ENCODE data around the gene CHIC2.
"Not testable (repeated sequence)": the region's sequence is repeated elsewhere in the genome, so short reads cannot be mapped to it uniquely, and the experiment has no call there.

CHIC2 gene

DNA sequence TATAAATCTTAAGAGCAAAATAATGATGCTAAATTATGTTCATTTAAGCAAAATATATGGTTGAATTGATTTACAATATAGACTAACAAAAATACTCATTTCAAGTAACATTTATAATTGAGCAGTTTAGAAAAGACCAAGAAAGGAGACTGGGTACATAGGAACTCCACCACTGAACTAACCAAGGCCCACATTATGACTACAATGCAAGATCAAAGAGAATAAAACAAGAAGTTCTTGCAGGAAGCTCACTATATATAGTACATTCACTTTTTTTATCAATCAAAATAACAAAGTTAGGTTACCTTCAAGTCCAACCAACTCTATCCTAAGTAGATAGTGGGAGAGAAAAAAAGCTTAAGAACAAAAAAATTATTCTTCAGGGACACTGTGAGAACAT, 8.0 kb downstream of the CHIC2 start:
- no peak for DNase-seq

DNA sequence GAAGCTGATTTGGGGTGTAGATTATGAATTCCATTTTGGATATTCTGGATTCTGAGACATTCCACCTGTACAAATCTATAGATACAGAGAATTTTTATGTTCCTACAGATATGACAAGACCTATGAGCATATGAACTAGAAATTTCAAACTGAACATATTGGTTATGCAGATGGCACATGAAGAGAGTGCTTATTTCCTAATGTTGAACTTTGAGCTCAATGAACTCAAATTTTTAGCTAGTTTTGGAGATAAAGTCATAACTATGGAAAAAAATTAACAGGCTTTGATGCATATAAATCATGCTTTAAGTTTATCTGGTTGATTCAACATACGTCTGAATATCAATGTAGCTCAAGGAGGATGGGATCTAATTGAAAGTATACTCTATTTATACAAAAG, 8.9 kb downstream of the CHIC2 start:
- DNase-seq = no peak

DNA sequence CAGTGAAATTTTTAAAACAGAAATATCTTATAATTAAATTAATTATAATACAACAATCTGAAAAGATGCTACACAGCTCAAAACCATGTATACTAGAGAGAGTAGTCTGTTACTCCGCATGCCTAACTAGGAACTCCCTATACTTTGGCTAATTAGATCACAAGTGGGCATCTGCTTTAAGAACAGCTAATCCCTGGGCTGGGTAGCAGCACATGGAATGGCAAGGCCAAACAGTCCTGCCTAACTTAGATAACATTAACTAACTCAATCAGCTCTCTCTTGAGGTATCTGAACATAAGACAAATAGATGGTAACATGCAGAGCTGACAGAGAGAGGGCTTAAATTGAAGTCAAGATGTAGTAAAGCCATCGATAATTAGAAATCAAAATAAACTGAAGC, 9.9 kb downstream of the CHIC2 start:
- DNase-seq = no peak

DNA sequence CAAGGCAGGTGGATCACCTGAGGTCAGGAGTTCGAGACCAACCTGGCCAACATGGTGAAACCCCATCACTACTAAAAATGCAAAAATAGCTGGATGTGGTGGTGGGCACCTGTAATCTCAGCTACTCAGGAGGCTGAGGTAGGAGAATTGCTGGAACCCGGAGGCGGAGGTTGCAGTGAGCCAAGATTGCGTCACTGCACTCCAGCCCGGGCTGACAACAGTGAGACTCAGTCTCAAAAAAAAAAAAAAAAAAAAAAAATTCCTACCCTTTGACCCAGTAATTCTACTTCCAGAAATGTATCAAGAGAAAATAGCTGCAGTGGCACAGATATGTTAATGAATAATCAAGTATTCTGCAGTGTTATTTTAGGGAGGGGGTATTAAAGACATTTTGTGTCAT, 11.1 kb downstream of the CHIC2 start:
- DNase-seq = not testable (repeated sequence)

DNA sequence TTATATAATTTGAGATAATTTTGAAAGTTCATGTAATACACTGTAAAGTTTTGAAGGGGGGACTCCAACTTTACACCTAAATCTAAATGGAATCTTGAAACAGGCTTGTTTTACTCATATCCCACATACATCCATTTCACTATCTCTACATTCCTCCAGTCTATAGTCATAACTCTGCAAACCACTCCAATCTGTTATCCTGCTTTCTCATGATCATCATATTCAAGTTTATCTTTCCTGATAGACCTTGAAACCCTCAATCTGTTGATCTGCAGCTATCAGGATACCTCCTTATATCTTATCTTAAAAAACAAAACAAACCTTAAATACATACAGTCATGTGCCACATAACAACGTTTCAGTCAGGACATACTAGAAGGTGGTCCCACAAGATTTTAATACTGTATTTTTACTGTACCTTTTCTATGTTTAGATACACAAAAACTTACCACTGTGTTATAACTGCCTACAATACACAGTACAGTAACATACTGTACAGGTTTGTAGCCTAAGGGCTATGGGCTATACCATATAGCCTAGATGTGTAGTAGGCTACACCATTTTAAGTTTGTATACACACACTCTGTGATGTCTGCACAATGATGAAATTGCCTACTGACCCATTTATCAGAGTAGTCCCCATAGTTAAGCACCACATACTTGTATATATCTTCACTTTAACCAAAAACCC, 14.0 kb downstream of the CHIC2 start:
- DNase-seq = no peak

DNA sequence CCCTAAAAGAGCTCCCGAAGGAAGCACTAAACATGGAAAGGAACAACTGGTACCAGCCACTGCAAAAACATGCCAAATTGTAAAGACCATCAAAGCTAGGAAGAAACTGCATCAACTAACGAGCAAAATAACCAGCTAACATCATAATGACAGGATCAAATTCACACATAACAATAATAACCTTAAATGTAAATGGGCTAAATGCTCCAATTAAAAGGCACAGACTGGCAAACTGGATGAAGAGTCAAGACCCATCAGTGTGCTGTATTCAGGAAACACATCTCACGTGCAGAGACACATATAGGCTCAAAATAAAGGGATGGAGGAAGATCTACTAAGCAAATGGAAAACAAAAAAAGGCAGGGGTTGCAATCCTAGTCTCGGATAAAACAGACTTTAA, 20.8 kb downstream of the CHIC2 start:
- not testable (repeated sequence) for DNase-seq

DNA sequence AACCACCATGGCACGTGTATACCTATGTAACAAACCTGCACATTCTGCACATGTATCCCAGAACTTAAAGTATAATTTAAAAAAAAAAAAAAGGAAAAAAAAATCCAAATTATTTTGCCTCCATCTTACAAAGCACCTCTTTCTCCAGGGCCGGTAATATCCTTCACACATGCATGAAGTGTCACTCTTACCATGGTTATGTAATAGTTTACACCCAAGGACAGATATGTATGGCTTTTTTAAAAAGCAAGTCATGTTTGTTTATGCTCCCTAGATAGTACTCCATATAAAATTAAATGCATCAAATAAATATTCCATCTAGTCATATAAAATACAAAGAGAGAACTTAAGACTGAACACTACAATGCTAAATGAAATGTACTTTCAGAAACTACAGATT, 22.5 kb downstream of the CHIC2 start:
- no peak for DNase-seq

DNA sequence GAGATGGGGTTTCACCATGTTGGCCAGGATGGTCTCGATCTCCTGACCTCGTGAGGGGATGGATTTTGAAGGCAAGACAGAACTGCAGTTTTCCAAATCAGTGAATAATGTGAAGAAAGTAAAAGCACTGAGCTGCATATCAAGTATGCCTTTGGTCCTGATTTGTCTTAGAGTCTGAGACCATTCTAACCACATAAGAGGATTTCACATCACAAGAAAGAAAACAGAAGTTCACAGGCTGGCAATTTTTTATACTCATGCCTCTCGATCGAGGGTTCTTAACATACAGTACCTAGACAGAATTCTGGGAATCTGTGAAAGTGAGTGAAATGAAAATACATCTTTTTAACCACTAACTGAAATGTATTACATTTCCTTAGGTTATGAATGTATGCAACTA, 23.3 kb downstream of the CHIC2 start:
- no peak for DNase-seq

DNA sequence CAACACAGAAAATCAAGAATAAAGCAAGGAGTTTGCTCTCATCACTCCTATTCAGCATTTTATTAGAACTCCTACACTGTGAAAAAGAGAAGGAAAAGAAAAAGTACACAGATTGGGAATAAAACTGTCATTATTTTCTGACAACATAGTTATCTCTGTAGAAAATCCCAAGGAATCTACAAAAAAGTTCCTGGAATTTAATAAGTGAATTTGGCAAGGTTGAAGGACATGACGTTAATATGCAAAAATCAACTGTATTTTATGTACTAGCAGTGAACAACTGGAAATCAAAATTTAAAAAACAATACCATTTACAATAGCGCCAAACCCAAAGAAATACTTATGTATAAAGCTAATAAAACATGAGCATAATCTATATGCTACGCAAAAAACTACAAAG, 26.3 kb downstream of the CHIC2 start:
- no peak for DNase-seq

DNA sequence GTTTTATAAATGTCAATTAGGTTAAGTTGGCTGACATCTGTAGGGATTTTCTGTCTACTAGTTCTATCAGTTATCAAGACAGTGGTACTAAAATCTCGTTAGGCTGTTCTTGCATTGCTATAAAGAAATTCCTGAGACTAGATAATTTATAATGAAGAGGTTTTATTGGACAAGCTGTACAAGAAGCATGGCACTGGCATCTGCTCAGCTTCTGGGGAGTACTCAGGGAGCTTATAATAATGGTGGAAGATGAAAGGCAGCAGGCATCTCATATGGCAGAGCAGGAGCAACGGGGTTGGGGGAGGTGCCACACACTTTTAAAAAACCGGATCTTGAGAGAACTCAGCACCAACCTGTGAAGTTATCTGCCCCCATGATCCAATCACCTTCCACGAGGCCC, 28.2 kb downstream of the CHIC2 start:
- no peak for DNase-seq

DNA sequence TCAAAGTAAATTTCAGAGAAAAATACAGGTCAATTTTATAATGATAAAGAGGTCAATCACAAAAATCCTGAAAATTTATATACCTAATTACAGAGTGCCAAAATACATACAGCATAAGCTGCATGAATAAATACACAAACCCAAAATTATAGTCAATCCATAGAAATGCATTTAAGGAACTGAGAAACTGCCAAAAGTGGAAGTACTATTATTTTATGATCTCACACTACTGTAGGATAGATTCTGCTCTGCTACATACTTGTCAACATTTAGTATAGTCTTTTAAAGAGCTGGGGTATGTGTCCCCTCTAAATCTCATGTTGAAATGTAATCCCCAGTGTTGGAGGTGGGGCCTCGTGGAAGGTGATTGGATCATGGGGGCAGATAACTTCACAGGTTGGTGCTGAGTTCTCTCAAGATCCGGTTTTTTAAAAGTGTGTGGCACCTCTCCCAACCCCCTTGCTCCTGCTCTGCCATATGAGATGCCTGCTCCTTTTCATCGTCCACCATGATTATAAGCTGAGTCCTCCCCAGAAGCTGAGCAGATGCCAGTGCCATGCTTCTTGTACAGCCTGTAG, 31.8 kb downstream of the CHIC2 start:
- DNase-seq = no peak

DNA sequence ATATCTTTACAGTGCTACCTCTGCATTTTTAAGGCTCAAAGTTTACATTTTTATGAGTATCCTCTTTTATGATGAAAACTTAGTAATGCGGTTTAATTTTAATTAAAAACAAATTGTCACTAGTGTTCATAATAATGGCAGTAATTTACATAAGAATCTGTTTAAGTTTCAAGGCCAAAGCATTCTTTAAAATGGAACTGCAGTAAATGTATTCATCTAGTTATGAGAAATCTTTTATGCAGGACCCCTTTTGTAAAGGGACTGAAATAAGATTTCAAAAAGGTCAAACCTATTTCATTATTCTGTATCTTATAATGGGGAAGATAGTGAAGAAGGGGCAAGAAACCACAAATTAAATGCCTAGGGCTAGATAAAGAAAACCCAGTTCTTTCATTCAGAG, 37.1 kb downstream of the CHIC2 start:
- DNase-seq = no peak

DNA sequence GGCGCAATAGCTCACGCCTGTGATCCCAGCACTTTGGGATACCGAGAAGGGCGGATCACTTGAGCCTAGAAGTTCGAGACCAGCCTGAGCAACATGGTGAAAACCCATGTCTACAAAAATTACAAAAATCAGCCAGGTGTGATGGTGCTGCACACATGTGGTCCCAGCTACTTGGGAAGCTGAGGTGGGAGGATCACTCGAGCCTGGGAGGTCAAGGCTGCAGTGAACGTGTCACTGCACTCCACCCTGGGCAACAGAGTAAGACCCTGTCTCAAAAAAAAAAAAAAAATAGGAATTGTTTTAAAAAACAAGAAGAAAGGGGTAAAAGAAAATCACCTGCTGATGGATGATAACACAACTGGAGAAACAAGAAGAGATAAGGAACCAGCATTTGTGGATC, 38.8 kb downstream of the CHIC2 start:
- no peak for DNase-seq

DNA sequence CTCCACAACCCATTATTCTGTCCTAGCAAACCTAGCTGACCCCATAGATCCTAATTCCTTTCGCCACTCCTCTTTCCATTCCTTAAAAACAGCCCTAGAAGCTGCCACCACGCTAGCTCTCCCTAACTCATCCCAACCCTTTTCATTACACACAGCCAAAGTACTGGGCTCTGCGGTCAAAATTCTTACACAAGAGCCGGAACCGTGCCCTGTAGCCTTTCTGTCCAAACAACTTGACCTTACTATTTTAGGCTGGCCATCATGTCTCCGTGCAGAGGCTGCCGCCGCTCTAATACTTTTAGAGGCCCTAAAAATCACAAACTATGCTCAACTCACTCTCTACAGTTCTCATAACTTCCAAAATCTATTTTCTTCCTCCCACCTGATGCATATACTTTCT, 41.4 kb downstream of the CHIC2 start:
- DNase-seq = not testable (repeated sequence)

DNA sequence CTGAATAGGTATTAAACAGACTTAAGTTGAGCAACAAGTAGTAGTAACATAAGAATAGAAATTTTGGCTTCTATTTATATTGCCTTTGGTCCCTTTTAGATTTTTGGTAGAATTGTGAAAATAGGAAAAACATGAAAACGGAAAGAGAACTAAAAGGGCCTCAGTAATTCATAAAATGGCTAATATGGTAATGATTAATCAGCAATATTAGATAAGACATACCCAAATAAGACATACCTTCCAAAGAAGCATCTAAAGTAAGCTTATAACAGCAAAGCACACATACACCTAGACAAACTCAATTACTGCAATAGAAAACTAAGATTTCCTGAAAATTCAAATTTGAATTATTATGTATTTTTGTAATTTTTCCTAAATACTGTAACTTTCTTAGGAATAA, 46.4 kb downstream of the CHIC2 start:
- DNase-seq = no peak

DNA sequence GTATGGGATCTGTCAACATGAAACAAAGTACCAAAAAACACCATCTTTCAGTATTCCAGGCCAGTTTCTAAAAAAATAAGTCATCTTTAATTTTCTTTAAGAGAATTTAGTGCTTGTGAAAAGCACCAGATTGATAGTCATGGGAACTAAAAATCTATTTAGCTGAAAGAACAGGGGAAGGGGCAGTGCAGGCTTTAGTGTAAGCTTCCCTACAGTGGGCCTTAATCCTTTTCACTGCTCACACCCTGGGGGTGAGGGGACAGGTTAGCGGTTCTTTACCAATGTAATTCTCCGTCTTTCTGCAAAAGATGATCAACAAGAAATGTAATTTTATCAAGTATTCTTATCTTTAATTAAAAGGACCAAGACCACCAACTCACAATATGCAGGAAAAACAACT, 47.1 kb downstream of the CHIC2 start:
- DNase-seq = no peak

DNA sequence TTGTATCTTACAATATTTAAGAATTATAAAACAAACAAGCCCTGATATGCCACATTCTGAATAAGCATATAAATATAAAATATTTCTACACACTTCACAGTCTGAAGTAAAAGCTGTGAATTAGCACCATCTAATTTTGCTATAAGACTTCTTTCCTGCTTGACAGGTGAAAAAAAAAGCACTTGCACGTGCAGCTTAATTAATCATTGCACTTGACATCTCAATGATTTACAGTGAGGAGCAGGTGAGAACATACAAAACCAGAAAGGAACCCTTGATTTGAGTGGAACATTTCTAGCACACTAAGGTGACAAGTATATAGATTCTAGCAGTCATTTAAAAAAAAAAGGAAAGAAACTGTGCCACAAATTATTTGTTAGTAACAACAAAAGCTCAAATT, 47.9 kb downstream of the CHIC2 start:
- DNase-seq = no peak

DNA sequence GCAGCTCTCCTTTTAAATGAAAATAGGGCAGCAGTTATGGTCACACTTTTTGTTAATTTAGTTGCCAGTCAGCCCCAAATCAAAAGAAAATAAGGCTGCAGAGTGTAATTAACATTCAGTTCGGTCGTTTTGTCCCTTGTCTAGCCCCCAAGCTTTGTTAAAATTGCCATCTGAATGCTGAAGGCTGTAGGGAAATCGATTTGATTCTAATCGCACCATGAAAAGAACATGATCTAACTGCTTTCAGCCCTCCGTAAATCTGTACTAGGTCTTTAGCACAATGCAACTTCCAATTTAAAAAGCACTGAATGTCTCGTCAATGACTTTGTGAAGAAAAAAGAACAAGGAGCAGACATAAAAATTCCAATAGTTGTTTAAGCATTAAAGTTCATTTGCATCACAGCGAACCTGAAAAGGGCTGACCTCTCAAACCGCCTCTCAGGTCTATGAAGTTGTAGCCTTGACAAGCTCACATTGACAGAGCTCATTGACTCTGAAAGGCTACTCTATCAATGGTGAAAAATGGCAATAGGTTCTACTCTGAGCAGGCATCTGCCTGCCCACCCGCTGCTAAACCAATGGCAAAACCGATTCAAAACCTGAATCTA, 48.9 kb downstream of the CHIC2 start:
- no peak for DNase-seq

DNA sequence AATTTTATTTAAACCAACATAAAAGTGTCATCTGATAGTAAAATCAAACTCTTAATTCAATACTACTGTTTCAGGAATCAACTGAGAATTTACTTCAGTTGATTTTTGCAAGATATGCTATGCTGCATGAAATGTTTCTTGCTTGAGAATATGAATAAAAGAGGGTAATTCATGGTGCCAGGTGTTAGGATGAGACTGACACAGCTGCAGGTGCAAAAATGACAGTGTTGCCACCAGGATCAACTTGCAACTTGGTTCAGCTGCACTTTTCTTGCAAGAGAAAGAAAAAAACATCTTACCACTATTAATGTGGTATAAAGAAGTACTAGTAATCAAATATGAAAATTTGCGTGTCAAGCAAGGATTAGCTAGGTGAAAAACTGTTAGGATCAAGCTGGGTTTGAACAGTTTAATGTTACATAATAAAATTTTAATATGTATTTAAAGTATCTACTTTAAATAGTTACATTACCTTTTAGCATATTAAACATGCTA, 49.7 kb downstream of the CHIC2 start:
- DNase-seq = no peak

DNA sequence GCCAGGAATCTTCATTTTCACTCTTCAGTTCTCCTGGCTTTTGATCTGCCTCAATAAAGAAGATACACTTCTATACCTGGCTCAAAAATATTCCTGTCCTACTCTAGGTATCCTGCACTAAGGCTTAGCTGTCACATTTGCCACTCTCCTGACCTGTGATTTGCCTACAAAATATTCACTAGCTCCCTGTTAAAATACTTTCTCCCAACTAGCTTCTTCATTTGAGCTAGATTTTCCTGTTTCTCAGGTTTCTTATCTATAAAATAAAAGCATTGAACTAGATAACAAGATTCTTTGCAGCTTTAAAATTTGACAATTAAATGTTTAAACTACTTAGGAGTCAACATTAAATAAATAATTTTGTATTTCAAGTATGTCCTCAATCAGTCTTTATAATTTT, 53.2 kb downstream of the CHIC2 start:
- no peak for DNase-seq

DNA sequence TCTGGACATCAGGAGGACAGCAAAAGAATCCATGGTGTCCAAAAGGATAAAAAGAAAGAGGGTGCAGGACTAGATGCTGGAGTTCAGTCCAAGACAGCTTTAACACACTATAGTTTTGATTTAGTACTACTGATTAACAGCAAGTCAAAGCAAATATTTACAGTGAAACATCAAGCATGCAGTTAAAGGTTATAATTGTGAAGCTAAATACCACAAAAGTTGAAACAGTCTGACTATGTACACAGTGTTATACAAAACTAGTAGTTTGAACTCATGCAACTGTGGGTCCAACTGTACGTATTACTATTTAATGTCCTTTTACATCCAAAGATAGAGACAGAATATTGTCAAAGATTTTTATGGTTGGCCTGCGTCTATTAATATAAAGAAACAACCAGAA, 57.6 kb downstream of the CHIC2 start:
- DNase-seq = no peak

DNA sequence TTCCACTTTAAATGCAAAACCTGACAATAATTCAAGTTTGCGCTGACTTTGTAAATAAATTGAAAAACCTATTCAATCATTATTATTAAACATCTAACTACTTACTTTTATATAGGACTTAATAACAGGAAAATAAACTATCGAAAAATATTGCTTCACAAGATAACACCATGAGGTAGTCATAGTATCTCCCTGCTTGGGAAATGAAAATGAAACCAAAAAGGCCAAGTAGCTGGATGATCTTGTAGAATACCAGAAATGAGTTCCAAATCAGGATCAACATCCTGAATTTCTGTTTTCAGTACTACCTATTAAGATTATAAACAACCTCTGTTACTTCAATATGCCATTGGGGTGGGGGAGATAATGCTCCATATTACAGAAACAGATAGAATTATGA, 58.9 kb downstream of the CHIC2 start:
- no peak for DNase-seq

DNA sequence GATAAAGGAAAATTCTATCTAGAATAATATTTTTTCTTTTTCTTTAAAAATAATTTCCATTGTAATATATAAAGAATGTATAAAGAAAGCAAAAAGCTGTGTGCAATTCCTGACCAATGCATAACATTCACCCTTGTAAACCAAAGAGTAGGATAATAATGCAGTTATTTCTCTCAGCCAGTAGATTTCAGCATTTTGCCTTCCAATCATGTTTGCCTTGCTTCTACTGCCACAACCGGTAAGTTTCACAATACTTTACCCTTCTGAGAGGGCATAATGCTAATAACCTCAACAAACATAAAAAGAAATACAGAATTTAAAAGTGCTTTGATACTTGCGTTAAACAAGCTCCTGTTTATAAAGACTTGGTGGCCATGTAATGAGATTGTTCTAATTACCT, 59.9 kb downstream of the CHIC2 start:
- no peak for DNase-seq

DNA sequence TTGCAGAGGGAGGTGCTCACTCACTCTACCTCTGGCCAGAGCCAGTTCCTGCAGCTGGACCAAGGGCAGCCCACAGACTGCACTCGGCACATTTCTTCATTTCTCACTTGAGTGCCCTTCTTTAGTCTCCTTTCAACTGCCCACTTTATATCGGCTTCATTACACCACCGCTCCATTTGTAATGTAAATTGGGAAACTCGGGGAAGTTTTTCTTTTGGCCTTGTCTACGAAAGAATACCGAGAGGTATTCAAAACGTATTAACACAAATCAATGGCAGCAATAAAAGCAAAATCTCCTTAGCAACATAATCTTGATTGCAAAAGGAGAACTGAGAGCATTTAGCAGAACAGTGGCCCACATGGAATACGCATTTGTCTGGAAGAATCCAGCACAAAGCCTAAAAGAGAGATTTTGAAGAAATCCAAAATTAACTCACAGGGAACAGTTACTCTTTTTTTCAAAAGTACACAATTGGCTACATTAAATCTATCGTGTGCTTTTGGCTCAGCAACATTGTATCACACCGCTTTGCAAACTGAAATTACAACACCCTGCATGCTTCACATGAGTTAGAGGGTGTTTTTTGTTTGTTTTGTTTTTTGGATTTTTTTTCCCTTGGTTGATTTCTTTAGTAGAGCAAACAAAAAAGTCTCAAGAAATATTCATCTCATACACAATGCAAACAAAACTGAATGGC, 62.6 kb downstream of the CHIC2 start:
- DNase-seq = no peak
